ENCODE data around the gene MAP2K3.
"Not testable (repeated sequence)": the region's sequence is repeated elsewhere in the genome, so short reads cannot be mapped to it uniquely, and the experiment has no call there.

MAP2K3 gene

GRCh38 chr17:21313761-21314160 lies 29.2 kb downstream of the MAP2K3 start:
- H3K9ac ChIP-seq (ENCODE audit: low read depth in 1 of 2, low read length in 2 of 2); H3K27me3 ChIP-seq (ENCODE audit: control insufficient read depth in 1 of 2, insufficient read depth in 2 of 2, low read length in 2 of 2); H3K27ac ChIP-seq (ENCODE audit: low read depth, low read length); H3K9me3 ChIP-seq (ENCODE audit: control insufficient read depth in 1 of 2, low read length in 2 of 2); H3K4me3 ChIP-seq (ENCODE audit: low read depth in 1 of 2, low read length in 2 of 2); H3K4me1 ChIP-seq (ENCODE audit: control insufficient read depth in 1 of 2, insufficient read depth in 2 of 2, low read length in 2 of 2): not testable (repeated sequence)
- H3K36me3 ChIP-seq (ENCODE audit: control insufficient read depth in 1 of 2, insufficient read depth in 2 of 2, low read length in 2 of 2) = peaks cover 4 to 38% of the 10 kb centered on the region in 2 donors

- H3K4me1 ChIP-seq (ENCODE audit: control insufficient read depth in 1 of 2, insufficient read depth in 2 of 2, low read length in 2 of 2); H3K9me3 ChIP-seq (ENCODE audit: control insufficient read depth in 1 of 2, low read length in 2 of 2); H3K27me3 ChIP-seq (ENCODE audit: control insufficient read depth in 1 of 2, insufficient read depth in 2 of 2, low read length in 2 of 2); H3K9ac ChIP-seq (ENCODE audit: low read depth in 1 of 2, low read length in 2 of 2); H3K4me3 ChIP-seq (ENCODE audit: low read depth in 1 of 2, low read length in 2 of 2); H3K27ac ChIP-seq (ENCODE audit: low read depth, low read length): not testable (repeated sequence)
- H3K36me3 ChIP-seq (ENCODE audit: control insufficient read depth in 1 of 2, insufficient read depth in 2 of 2, low read length in 2 of 2) = peaks cover 0 to 33% of the 10 kb centered on the region in 2 donors
Measured at GRCh38 chr17:21314261-21314664, 29.8 kb downstream of the MAP2K3 start.

- H3K27ac ChIP-seq (ENCODE audit: low read depth, low read length); H3K9me3 ChIP-seq (ENCODE audit: control insufficient read depth in 1 of 2, low read length in 2 of 2); H3K9ac ChIP-seq (ENCODE audit: low read depth in 1 of 2, low read length in 2 of 2); H3K27me3 ChIP-seq (ENCODE audit: control insufficient read depth in 1 of 2, insufficient read depth in 2 of 2, low read length in 2 of 2); H3K4me3 ChIP-seq (ENCODE audit: low read depth in 1 of 2, low read length in 2 of 2); H3K4me1 ChIP-seq (ENCODE audit: control insufficient read depth in 1 of 2, insufficient read depth in 2 of 2, low read length in 2 of 2): not testable (repeated sequence)
- peaks cover 0 to 33% of the 10 kb centered on the region in 2 donors for H3K36me3 ChIP-seq (ENCODE audit: control insufficient read depth in 1 of 2, insufficient read depth in 2 of 2, low read length in 2 of 2)
Measured at GRCh38 chr17:21314701-21315111, 30.2 kb downstream of the MAP2K3 start.

GRCh38 chr17:21315246-21316000 lies 30.9 kb downstream of the MAP2K3 start:
- H3K36me3 ChIP-seq (ENCODE audit: control insufficient read depth in 1 of 2, insufficient read depth in 2 of 2, low read length in 2 of 2) = peaks cover 0 to 28% of the 10 kb centered on the region in 2 donors
- H3K4me3 ChIP-seq (ENCODE audit: low read depth in 1 of 2, low read length in 2 of 2); H3K27ac ChIP-seq (ENCODE audit: low read depth, low read length); H3K9me3 ChIP-seq (ENCODE audit: control insufficient read depth in 1 of 2, low read length in 2 of 2); H3K4me1 ChIP-seq (ENCODE audit: control insufficient read depth in 1 of 2, insufficient read depth in 2 of 2, low read length in 2 of 2); H3K27me3 ChIP-seq (ENCODE audit: control insufficient read depth in 1 of 2, insufficient read depth in 2 of 2, low read length in 2 of 2); H3K9ac ChIP-seq (ENCODE audit: low read depth in 1 of 2, low read length in 2 of 2): not testable (repeated sequence)

- not testable (repeated sequence) for H3K27ac ChIP-seq (ENCODE audit: low read depth, low read length)
Measured at GRCh38 chr17:21316212-21316886, 31.8 kb downstream of the MAP2K3 start.

GRCh38 chr17:21316887-21317500 lies 32.5 kb downstream of the MAP2K3 start:
- not testable (repeated sequence) for H3K9me3 ChIP-seq (ENCODE audit: control insufficient read depth in 1 of 2, low read length in 2 of 2); H3K4me3 ChIP-seq (ENCODE audit: low read depth in 1 of 2, low read length in 2 of 2); H3K9ac ChIP-seq (ENCODE audit: low read depth in 1 of 2, low read length in 2 of 2); H3K27ac ChIP-seq (ENCODE audit: low read depth, low read length); H3K27me3 ChIP-seq (ENCODE audit: control insufficient read depth in 1 of 2, insufficient read depth in 2 of 2, low read length in 2 of 2); H3K4me1 ChIP-seq (ENCODE audit: control insufficient read depth in 1 of 2, insufficient read depth in 2 of 2, low read length in 2 of 2)
- peaks cover 0 to 16% of the 10 kb centered on the region in 2 donors for H3K36me3 ChIP-seq (ENCODE audit: control insufficient read depth in 1 of 2, insufficient read depth in 2 of 2, low read length in 2 of 2)

More at GRCh38 chr17:21316212-21316886, 31.8 kb downstream of the MAP2K3 start:
- not testable (repeated sequence) for H3K9me3 ChIP-seq (ENCODE audit: control insufficient read depth in 1 of 2, low read length in 2 of 2); H3K4me1 ChIP-seq (ENCODE audit: control insufficient read depth in 1 of 2, insufficient read depth in 2 of 2, low read length in 2 of 2); H3K9ac ChIP-seq (ENCODE audit: low read depth in 1 of 2, low read length in 2 of 2); H3K4me3 ChIP-seq (ENCODE audit: low read depth in 1 of 2, low read length in 2 of 2); H3K27me3 ChIP-seq (ENCODE audit: control insufficient read depth in 1 of 2, insufficient read depth in 2 of 2, low read length in 2 of 2)
- H3K36me3 ChIP-seq (ENCODE audit: control insufficient read depth in 1 of 2, insufficient read depth in 2 of 2, low read length in 2 of 2) = peaks cover 0 to 22% of the 10 kb centered on the region in 2 donors

- H3K27ac ChIP-seq (ENCODE audit: low read depth, low read length) = not testable (repeated sequence)
- H3K36me3 ChIP-seq (ENCODE audit: control insufficient read depth in 1 of 2, insufficient read depth in 2 of 2, low read length in 2 of 2) = peaks cover 0 to 13% of the 10 kb centered on the region in 2 donors
Measured at GRCh38 chr17:21317821-21318220, 33.3 kb downstream of the MAP2K3 start.

GRCh38 chr17:21318439-21318838 lies 33.9 kb downstream of the MAP2K3 start:
- H3K9ac ChIP-seq (ENCODE audit: low read depth in 1 of 2, low read length in 2 of 2) = no peak overlapping the region
- no peaks in the 10 kb centered on the region for H3K27me3 ChIP-seq (ENCODE audit: control insufficient read depth in 1 of 2, insufficient read depth in 2 of 2, low read length in 2 of 2)
- H3K9me3 ChIP-seq (ENCODE audit: control insufficient read depth in 1 of 2, low read length in 2 of 2) = no peaks in the 10 kb centered on the region
- peaks cover 0 to 8% of the 10 kb centered on the region in 2 donors for H3K36me3 ChIP-seq (ENCODE audit: control insufficient read depth in 1 of 2, insufficient read depth in 2 of 2, low read length in 2 of 2)
- no peak overlapping the region for H3K4me3 ChIP-seq (ENCODE audit: low read depth in 1 of 2, low read length in 2 of 2)
- no peak overlapping the region for H3K27ac ChIP-seq (ENCODE audit: low read depth, low read length)
- H3K4me1 ChIP-seq (ENCODE audit: control insufficient read depth in 1 of 2, insufficient read depth in 2 of 2, low read length in 2 of 2) = peaks cover 0 to 8% of the 10 kb centered on the region in 2 donors

More at GRCh38 chr17:21317821-21318220, 33.3 kb downstream of the MAP2K3 start:
- H3K9me3 ChIP-seq (ENCODE audit: control insufficient read depth in 1 of 2, low read length in 2 of 2); H3K27me3 ChIP-seq (ENCODE audit: control insufficient read depth in 1 of 2, insufficient read depth in 2 of 2, low read length in 2 of 2); H3K4me3 ChIP-seq (ENCODE audit: low read depth in 1 of 2, low read length in 2 of 2); H3K4me1 ChIP-seq (ENCODE audit: control insufficient read depth in 1 of 2, insufficient read depth in 2 of 2, low read length in 2 of 2); H3K9ac ChIP-seq (ENCODE audit: low read depth in 1 of 2, low read length in 2 of 2): not testable (repeated sequence)

GRCh38 chr17:21318856-21319255 lies 34.3 kb downstream of the MAP2K3 start:
- H3K4me3 ChIP-seq (ENCODE audit: low read depth in 1 of 2, low read length in 2 of 2); H3K36me3 ChIP-seq (ENCODE audit: control insufficient read depth in 1 of 2, insufficient read depth in 2 of 2, low read length in 2 of 2); H3K9me3 ChIP-seq (ENCODE audit: control insufficient read depth in 1 of 2, low read length in 2 of 2); H3K27ac ChIP-seq (ENCODE audit: low read depth, low read length); H3K4me1 ChIP-seq (ENCODE audit: control insufficient read depth in 1 of 2, insufficient read depth in 2 of 2, low read length in 2 of 2); H3K27me3 ChIP-seq (ENCODE audit: control insufficient read depth in 1 of 2, insufficient read depth in 2 of 2, low read length in 2 of 2); H3K9ac ChIP-seq (ENCODE audit: low read depth in 1 of 2, low read length in 2 of 2): not testable (repeated sequence)

GRCh38 chr17:21319256-21319655 lies 34.7 kb downstream of the MAP2K3 start:
- not testable (repeated sequence) for H3K27me3 ChIP-seq (ENCODE audit: control insufficient read depth in 1 of 2, insufficient read depth in 2 of 2, low read length in 2 of 2); H3K4me3 ChIP-seq (ENCODE audit: low read depth in 1 of 2, low read length in 2 of 2); H3K36me3 ChIP-seq (ENCODE audit: control insufficient read depth in 1 of 2, insufficient read depth in 2 of 2, low read length in 2 of 2); H3K9ac ChIP-seq (ENCODE audit: low read depth in 1 of 2, low read length in 2 of 2); H3K4me1 ChIP-seq (ENCODE audit: control insufficient read depth in 1 of 2, insufficient read depth in 2 of 2, low read length in 2 of 2); H3K9me3 ChIP-seq (ENCODE audit: control insufficient read depth in 1 of 2, low read length in 2 of 2); H3K27ac ChIP-seq (ENCODE audit: low read depth, low read length)
